HG03575 (cell line): ENCODE measurements around the gene OPN3.

Experiments
- ATAC-seq: cut with Tn5 transposase; IDR thresholded peaks from one replicate; pipeline ENCODE4 v1.9.1; 2021; ENCODE audit not compliant: unreplicated experiment, insufficient number of reproducible peaks, low FRiP score; ENCODE audit errors: extremely low read depth

OPN3 gene

GRCh38 chr1:241600496-241600901, 39.7 kb downstream of the OPN3 start:
- peak; percentile 92 for ATAC-seq

- ATAC-seq, result no peak
These were observed 41.9 kb downstream of the OPN3 start for GRCh38 chr1:241598249-241598648.

GRCh38 chr1:241596633-241597032, 43.5 kb downstream of the OPN3 start:
- ATAC-seq, result no peak

- ATAC-seq, result no peak
These were observed 47.0 kb downstream of the OPN3 start for GRCh38 chr1:241593186-241593585.

GRCh38 chr1:241592273-241592958, 47.8 kb downstream of the OPN3 start:
- ATAC-seq, result peak; percentile 59

GRCh38 chr1:241591736-241592135, 48.4 kb downstream of the OPN3 start:
- ATAC-seq, result no peak

- no peak for ATAC-seq
These were observed 48.9 kb downstream of the OPN3 start for GRCh38 chr1:241591317-241591716.

GRCh38 chr1:241590719-241591118, 49.5 kb downstream of the OPN3 start:
- ATAC-seq, result no peak

- ATAC-seq, result no peak
These were observed 50.6 kb downstream of the OPN3 start for GRCh38 chr1:241589521-241589920.

- ATAC-seq, result no peak
These were observed 53.2 kb downstream of the OPN3 start for GRCh38 chr1:241586905-241587512.

- ATAC-seq, result no peak
These were observed 57.2 kb downstream of the OPN3 start for GRCh38 chr1:241582921-241583321.

- ATAC-seq, result no peak
These were observed 60.7 kb downstream of the OPN3 start for GRCh38 chr1:241579434-241579833.

GRCh38 chr1:241574154-241574553, 66.0 kb downstream of the OPN3 start:
- ATAC-seq, result no peak

GRCh38 chr1:241569848-241570247, 70.3 kb downstream of the OPN3 start:
- no peak for ATAC-seq

- ATAC-seq, result no peak
These were observed 79.4 kb downstream of the OPN3 start for GRCh38 chr1:241560849-241561187.

GRCh38 chr1:241560146-241560848, 79.9 kb downstream of the OPN3 start:
- no peak for ATAC-seq

GRCh38 chr1:241557551-241558193, 82.5 kb downstream of the OPN3 start:
- no peak for ATAC-seq

- no peak for ATAC-seq
These were observed 83.1 kb downstream of the OPN3 start for GRCh38 chr1:241557031-241557430.

GRCh38 chr1:241555526-241555925, 84.6 kb downstream of the OPN3 start:
- ATAC-seq, result no peak
